Endothelial cell of umbilical vein (primary cell): ENCODE measurements around the gene DPP3. TPM values are rescaled to one million over a fixed set of nuclear protein-coding genes. Genes with fewer than 3 reads are reported as not detected.

ENCODE experiments used
- BruUV-seq: library from RNA; stranded (reverse); fragments of 400-500 nt; replicated peaks from 2 replicates; lab custom pipeline; 2021; lab: Mats Ljungman, UMichigan
- CTCF ChIA-PET: fragments of 300-600, 350-600 bp; sonication (Branson Sonifier 250); formaldehyde crosslinking; loops from one replicate; lab custom pipeline; 2021; ENCODE audit warnings: antibody characterized with exemption, inconsistent platforms; lab: Charles Lee
- POLR2A ChIA-PET: fragments of 300-600, 350-600 bp; sonication (Branson Sonifier 250); formaldehyde crosslinking; loops from one replicate; lab custom pipeline; 2021; ENCODE audit warnings: antibody characterized with exemption, inconsistent platforms; lab: Charles Lee
- DNase-seq: peaks from one replicate; pipeline ENCODE4 v3.0.0-alpha.2; 2011; ENCODE audit warnings: low read depth, low spot score
- FAIRE-seq: peaks from 2 replicates; lab custom pipeline; 2011; peaks lifted over from hg19 to GRCh38; lab: Jason Lieb, UNC
- H2AFZ ChIP-seq: 2 replicates; pipeline ENCODE4 v1.6.0; 2012; ENCODE audit warnings: low read depth, low read length, control low read depth, inconsistent platforms
- H3K27ac ChIP-seq: 2 replicates; pipeline ENCODE4 v1.5.1; 2011; ENCODE audit warnings: low read depth, mild to moderate bottlenecking, control low read depth, low read length, moderate library complexity; ENCODE audit not compliant: insufficient read depth
- H3K27me3 ChIP-seq, 2 experiments: 2 replicates each; pipeline versions ENCODE4 v1.6.0 to v1.6.1; 2011; ENCODE audit warnings: low read length in 2 of 2, mixed read lengths in 1 of 2; ENCODE audit not compliant: control insufficient read depth in 2 of 2, insufficient read depth in 2 of 2
- H3K36me3 ChIP-seq, 2 experiments: 2 replicates in 1 of 2; 3 replicates in 1 of 2; pipeline ENCODE4 v1.5.1; 2011; ENCODE audit warnings: low read length in 2 of 2, mild to moderate bottlenecking in 1 of 2, moderate library complexity in 1 of 2; ENCODE audit not compliant: control insufficient read depth in 2 of 2, insufficient read depth in 2 of 2; ENCODE audit errors: extremely low read depth in 1 of 2
- H3K4me1 ChIP-seq: 3 replicates; pipeline ENCODE4 v1.5.1; 2011; ENCODE audit warnings: mild to moderate bottlenecking, low read length; ENCODE audit not compliant: control insufficient read depth, insufficient read depth; ENCODE audit errors: extremely low read depth
- H3K4me2 ChIP-seq: 2 replicates; pipeline ENCODE4 v1.6.1; 2011; ENCODE audit warnings: low read length, control low read depth, mixed read lengths; ENCODE audit not compliant: insufficient read depth
- H3K4me3 ChIP-seq, 3 experiments: fragments of 200-600 bp in 1 of 3; sonication (generic), shearing (Covaris generic) in 1 of 3; replicated peaks in 1 of 3; 2 replicates each; pipeline ENCODE4 v1.5.1; 2011 to 2016; ENCODE audit warnings: control low read depth in 3 of 3, low read length in 3 of 3, mild to moderate bottlenecking in 2 of 3, inconsistent platforms in 1 of 3, low read depth in 1 of 3, moderate library complexity in 1 of 3; ENCODE audit not compliant: insufficient read depth in 1 of 3
- H3K79me2 ChIP-seq: 2 replicates; pipeline ENCODE4 v1.6.0; 2012; ENCODE audit warnings: low read length, inconsistent platforms; ENCODE audit not compliant: control insufficient read depth, insufficient read depth
- H3K9ac ChIP-seq: replicated peaks from 2 replicates; pipeline ENCODE3; 2011; ENCODE audit warnings: low read length, control low read depth; ENCODE audit not compliant: insufficient read depth; ENCODE audit errors: extremely low read depth
- H3K9me1 ChIP-seq: replicated peaks from 3 replicates; pipeline ENCODE4 v1.6.0; 2011; ENCODE audit warnings: mild to moderate bottlenecking, low read length; ENCODE audit not compliant: control insufficient read depth, insufficient read depth; ENCODE audit errors: extremely low read depth
- H3K9me3 ChIP-seq: replicated peaks from 2 replicates; pipeline ENCODE4 v1.5.1; 2012; ENCODE audit warnings: low read length, inconsistent platforms; ENCODE audit not compliant: control insufficient read depth, insufficient read depth
- H4K20me1 ChIP-seq: replicated peaks from 2 replicates; pipeline ENCODE3; 2011; ENCODE audit warnings: mild to moderate bottlenecking, low read length; ENCODE audit not compliant: control insufficient read depth, insufficient read depth; ENCODE audit errors: extremely low read depth
- CTCF ChIP-seq, 2 donors: IDR thresholded peaks; 1 replicate in 1 of 2; 2 replicates in 1 of 2; pipeline ENCODE4 v1.5.1; 2011; ENCODE audit warnings: low read length in 2 of 2, mild to moderate bottlenecking in 2 of 2, moderate library complexity in 2 of 2, control low read depth in 1 of 2, inconsistent platforms in 1 of 2, low read depth in 1 of 2; ENCODE audit not compliant: insufficient read depth in 1 of 2; ENCODE audit errors: extremely low read depth in 1 of 2
- GATA2 ChIP-seq: IDR thresholded peaks from 2 replicates; pipeline ENCODE4 v1.7.0; 2011; ENCODE audit warnings: low read depth, mild to moderate bottlenecking, moderate library complexity, mixed read lengths, low read length; ENCODE audit not compliant: insufficient read length, insufficient read depth
- MYC ChIP-seq: IDR thresholded peaks from one replicate; pipeline ENCODE4 v1.6.1; 2011; ENCODE audit warnings: mild to moderate bottlenecking, low read depth, low read length
- POLR2A ChIP-seq: IDR thresholded peaks from 2 replicates; pipeline ENCODE4 v1.6.1; 2012; ENCODE audit warnings: low read depth, mild to moderate bottlenecking, control low read depth, low read length
- POLR2AphosphoS5 ChIP-seq: IDR thresholded peaks from 2 replicates; pipeline ENCODE4 v1.6.1; 2012; ENCODE audit warnings: low read depth, mild to moderate bottlenecking, control low read depth, low read length, moderate library complexity; ENCODE audit not compliant: insufficient read depth
- dilution Hi-C: fragments of 300-500 bp; cut with MboI; formaldehyde crosslinking; loops from one replicate; pipeline ENCODE4 v1.15.0; 2019; ENCODE audit warnings: low sequenced_read_pairs; ENCODE audit not compliant: extremely low pct_ligation_motif_present
- intact Hi-C: fragments of 100-400 bp; cut with micrococcal nuclease; formaldehyde crosslinking; loops from one replicate; pipeline ENCODE4 v1.10.0; 2022
- polyA plus RNA-seq, 4 experiments: library from polyadenylated mRNA; depleted of rRNA in 3 of 4; stranded (reverse) in 3 of 4; unstranded in 1 of 4; fragments of >200 nt; gene quantifications; 2 replicates each; pipeline versions ENCODE4 v1.2.1 to v1.2.3, GENCODE V29; 2011 to 2012; ENCODE audit warnings: missing spikeins in 1 of 4
- total RNA-seq: library from RNA; stranded (reverse); gene quantifications from 2 replicates; pipeline ENCODE4 v1.2.3, GENCODE V29; 2021

Gene DPP3
- total and polyA plus RNA-seq, 2 donors (not counting 3 experiments of a cell fraction or from before 2014, with no cell fraction given): 46.4 to 50.4 TPM

GRCh38 chr11:66491315-66491935, 11.2 kb downstream of the DPP3 start:
- no peaks in the 10 kb centered on the region for H3K9me3 ChIP-seq
- H4K20me1 ChIP-seq: no peaks in the 10 kb centered on the region
- no peaks in the 10 kb centered on the region for H3K9me1 ChIP-seq
- BruUV-seq: no TSS peak
- DNase-seq (no peak), FAIRE-seq (no peak)
- H2AFZ ChIP-seq: no peak overlapping the region
- no peak for TF ChIP-seq POLR2AphosphoS5
- peak; percentile 27 to 61 for TF ChIP-seq CTCF (IDR thresholded peaks at IDR 0.05; ENCODE audit: extremely low read depth in 1 of 2, insufficient read depth in 1 of 2, low read depth in 1 of 2, low read length in 2 of 2)
- H3K9ac ChIP-seq: no peak overlapping the region
- no peak overlapping the region for H3K27ac ChIP-seq
- CTCF ChIA-PET: interaction anchor here (0.7 to 1.8 kb wide), 7 partner anchors 11 to 343 kb away, joined by 3 to 9 read pairs (median 3); partner anchors contain the start of genes BBS1 and DPP3
- peaks cover 0 to 27% of the 10 kb centered on the region in 2 experiments for H3K36me3 ChIP-seq
- no peak overlapping the region for H3K4me3 ChIP-seq
- H3K4me1 ChIP-seq: no peaks in the 10 kb centered on the region
- no peaks in the 10 kb centered on the region for H3K79me2 ChIP-seq
- dilution Hi-C loops: no loop called here
- H3K4me2 ChIP-seq: no peak overlapping the region
- intact Hi-C loops: no loop called here
- H3K27me3 ChIP-seq: no peaks in the 10 kb centered on the region
- POLR2A ChIA-PET: interaction anchor here (0.6 kb wide), 1 partner anchor 104 kb away, joined by 5 read pairs; no protein-coding TSS in a partner anchor

GRCh38 chr11:66492161-66492865, 12.1 kb downstream of the DPP3 start:
- TF ChIP-seq GATA2: no peak
- TF ChIP-seq POLR2A: no peak
- TF ChIP-seq CTCF (IDR thresholded peaks at IDR 0.05; ENCODE audit: extremely low read depth in 1 of 2, insufficient read depth in 1 of 2, low read depth in 1 of 2, low read length in 2 of 2): no peak
- no peak for TF ChIP-seq MYC
- dilution Hi-C loops: no loop called here
- no peak for FAIRE-seq

More at GRCh38 chr11:66492161-66492865, 12.1 kb downstream of the DPP3 start:
- H3K79me2 ChIP-seq: no peaks in the 10 kb centered on the region
- H3K9me1 ChIP-seq: no peaks in the 10 kb centered on the region
- no peaks in the 10 kb centered on the region for H4K20me1 ChIP-seq
- no peaks in the 10 kb centered on the region for H3K9me3 ChIP-seq
- DNase-seq: no peak
- no peak overlapping the region for H2AFZ ChIP-seq
- H3K4me1 ChIP-seq: no peaks in the 10 kb centered on the region
- H3K27me3 ChIP-seq: no peaks in the 10 kb centered on the region
- no peak overlapping the region for H3K4me3 ChIP-seq
- intact Hi-C loops: no loop called here
- H3K9ac ChIP-seq: no peak overlapping the region
- CTCF ChIA-PET: interaction anchor here (0.7 to 1.8 kb wide), 6 partner anchors 12 to 342 kb away, joined by 3 to 9 read pairs (median 4); partner anchors contain the start of genes BBS1 and DPP3
- H3K36me3 ChIP-seq: peaks cover 0 to 29% of the 10 kb centered on the region in 2 experiments
- no peak overlapping the region for H3K4me2 ChIP-seq
- BruUV-seq: no TSS peak
- H3K27ac ChIP-seq: no peak overlapping the region
- POLR2A ChIA-PET: interaction anchor here (0.6 kb wide), 1 partner anchor 103 kb away, joined by 5 read pairs; no protein-coding TSS in a partner anchor
